DMS79 treated with DMSO at 0.1 percent for 48 hours (cell line): Measurements from ENCODE around the gene UBE2M.
"Not testable (repeated sequence)": the region's sequence is repeated elsewhere in the genome, so short reads cannot be mapped to it uniquely, and the experiment has no call there.

ENCODE experiments used
- DNase-seq: peaks from one replicate; lab custom pipeline; 2025; lab: John Stamatoyannopoulos, UW

The UBE2M gene

GRCh38 chr19:58539169-58539559 is 19.2 kb downstream of the UBE2M start:
- not testable (repeated sequence) for DNase-seq

DNA sequence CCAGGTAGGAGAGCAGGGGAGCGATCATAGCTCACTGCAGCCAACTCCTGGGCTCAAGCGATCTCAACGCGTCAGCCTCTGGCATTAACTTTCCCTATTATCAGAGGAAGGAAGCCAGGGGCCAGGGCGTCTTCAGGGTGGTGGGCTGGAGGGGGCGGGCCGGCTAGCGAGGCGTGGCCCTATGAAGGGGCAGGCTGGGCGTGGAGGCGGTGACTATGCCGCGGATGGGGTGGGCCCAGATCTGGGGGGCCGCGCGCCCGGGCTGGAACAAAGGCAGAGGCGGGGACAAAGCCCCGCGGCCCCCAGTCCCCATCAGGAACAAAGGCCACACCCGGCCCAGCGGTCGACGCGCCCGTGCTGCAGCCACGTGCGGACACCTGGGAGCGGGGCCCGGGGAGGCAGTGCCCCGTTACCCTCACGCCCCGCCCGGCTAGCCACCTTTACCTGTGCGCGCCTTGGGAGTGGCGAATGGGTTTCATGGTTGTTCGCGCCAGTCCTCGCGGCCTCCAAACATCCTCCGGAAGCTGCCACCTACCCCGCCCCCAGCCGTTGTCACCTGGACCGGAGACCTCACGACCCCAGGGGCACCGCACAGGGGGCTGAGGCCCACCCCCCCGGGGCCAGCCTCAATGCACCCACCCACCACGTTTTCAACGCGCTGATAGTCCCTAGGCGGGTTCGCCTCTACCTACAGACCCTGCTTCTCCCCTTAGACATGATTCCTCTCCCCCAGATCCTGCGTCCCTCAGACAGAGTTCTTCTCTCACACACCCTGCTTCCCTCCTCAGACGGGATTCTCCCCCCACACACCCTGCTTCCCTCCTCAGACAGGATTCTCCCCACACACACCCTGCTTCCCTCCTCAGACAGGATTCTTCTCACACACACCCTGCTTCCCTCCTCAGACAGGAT is 19.9 kb downstream of the UBE2M start:
- peak; percentile 68 for DNase-seq

DNA sequence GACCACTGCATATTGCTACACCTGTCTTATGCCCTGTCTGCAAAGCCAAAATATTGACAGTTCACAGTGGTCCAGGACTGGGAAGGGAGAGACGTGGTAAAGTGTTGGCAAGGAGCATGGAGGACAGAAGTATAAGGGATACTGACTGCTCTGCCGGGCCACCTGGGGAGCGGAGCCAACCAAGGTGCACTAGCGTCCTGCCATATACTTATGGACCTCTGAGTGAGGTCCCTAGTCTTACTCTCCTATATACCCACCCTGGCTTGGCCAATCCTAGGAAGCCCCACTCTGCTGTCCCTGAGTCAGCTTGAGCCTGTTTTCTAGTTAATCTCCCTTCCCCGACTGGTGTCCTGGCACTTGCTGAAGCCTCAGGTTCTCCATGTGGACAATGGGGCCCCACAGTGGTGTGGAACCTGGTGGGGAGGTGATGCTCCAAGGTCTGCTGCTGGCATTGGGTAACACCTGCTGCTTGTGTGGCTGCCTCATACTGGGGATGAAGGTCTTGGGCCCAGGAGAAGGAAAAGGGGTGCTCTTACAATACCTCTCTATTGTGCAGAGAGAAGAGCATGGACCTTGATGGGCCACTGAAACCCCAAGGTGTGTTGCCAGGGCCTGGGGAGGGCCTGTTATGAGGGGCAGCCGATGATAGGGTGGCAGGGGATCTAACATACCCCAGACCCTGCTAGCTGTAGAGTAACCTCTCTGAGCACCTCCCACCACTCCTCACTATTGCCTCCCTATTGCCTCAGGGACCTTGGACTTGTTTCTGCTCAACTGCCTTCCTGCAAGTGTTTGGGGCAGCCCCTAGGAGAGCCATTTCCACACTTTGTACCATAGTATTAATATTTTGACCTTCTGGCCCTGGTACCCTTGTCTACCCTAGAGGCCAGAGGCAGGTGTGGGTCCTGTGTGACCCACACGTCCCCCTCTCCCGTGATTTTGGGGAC is 21.3 kb downstream of the UBE2M start:
- DNase-seq = no peak

DNA sequence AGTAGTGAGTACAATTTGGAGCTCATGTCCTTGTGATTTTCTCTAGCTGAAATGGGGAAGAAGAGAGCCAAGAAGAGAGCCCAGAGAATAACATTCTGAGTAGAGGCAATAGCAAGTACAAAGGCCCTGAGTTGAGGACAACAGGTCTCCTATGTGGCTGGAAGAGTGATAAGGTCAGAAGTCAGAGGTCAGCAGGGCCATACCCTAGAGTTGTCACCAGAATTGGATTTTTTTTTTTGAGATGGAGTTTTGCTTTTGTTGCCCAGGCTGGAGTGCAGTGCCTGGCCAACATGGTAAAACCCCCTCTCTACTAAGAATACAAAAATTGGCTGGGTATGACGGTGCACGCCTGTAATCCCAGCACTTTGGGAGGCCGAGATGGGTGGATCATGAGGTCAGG is 22.6 kb downstream of the UBE2M start:
- no peak for DNase-seq

DNA sequence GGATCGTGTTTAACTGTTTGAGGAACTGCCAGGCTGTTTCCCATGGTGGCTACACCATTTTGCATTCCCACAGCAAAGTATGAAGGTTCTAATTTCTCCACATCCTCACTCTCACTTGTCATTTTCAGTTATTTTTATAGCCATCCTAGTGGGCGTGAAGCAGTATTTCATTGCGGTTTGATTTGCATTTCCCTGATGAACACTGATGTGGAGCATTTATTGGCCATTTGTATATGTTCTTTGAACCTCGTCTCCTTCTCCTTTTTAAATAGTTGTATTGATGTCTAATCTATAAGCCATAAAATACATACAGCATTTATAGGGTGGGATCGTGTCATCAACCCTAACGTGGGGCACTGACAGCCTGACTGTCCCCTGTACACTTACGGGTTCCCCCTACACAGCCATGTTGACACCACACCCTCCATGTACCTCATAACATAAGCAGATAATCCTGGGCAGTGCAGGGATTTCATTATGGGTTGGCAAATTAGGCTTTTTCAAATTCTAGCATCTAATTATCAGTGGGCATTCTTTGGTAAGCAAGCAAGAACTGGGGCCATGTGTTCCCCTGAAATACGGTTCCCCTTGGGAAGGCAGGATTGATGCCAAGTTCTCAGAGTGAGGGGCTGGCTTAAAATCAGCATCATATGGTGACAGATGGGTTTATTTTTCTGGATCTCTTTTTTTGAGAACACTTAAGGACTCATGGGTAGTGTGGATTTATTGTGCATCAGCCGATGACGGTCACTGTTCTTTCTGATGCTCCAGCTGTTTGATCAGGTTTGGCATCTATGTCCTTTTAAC is 27.2 kb downstream of the UBE2M start:
- no peak for DNase-seq

DNA sequence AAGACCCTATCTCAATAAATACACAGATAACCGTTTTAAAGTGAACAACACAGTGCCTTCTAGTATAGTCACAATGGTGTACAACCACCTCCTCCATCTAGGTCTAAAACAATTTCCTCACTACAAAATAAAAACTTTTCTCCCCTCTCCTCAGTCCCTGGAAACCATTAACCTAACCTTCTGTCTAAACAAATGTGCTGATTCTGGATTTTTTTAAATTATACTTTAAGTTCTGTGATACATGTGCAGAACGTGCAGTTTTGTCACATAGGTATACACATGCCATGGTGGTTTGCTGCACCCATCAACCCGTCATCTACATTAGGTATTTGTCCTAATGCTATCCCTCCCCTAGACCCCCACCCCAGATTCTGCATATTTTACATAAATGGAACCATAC is 29.0 kb downstream of the UBE2M start:
- no peak for DNase-seq

DNA sequence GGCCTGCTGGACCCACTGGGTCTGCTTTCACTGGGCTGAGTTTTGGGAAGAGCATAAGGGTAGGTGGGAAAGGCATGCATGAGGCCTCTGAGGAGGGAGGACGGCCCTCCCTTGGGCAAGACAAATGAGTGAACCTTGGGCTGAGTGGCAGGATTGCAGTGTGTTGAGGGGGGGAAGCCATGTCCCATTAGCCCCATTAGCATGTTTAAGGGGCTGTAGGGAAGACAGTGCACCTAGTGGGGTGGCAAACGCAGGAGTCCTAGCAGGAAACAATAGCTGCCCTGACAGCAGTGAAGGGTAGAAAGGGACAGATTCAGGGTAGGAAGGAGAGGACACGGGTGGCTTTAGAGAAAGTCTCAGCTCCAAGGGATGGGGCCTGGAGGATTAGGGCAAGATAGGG is 35.7 kb downstream of the UBE2M start:
- DNase-seq = no peak

DNA sequence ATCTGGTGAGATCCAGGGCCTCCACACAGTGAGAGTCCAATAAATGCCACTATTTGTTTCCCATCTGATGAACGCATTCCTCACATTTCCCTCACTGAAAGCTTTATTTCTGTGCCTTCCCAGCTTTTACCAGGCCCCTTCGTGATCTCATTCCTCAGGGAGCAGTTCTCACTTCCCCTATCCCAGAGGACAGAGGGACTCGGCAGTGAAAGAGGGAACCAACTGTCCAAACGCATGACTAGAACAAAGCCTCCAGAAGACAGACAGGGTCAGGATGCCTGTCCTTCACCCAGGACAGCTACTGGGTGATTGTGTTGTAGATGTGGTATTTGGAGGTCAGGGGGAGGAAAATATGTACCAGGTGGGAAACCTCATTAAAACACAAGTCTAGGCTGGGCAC is 36.8 kb downstream of the UBE2M start:
- DNase-seq = no peak

DNA sequence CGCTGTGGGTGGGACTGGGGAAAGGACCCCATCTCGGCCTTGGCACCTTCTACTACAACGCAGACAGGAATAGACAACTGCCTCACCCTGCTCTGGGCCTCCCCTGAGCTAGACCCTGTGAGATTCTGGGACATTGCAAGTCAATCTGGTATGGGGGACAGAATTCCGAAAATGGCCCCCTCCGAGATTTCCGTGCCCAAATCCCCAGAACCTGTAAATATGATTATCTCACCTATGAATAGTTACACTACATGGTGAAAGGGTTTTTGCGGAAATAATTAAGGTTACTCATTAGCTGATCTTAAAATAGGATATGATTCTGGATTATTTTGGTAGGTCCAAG is 38.2 kb downstream of the UBE2M start:
- peak; percentile 49 for DNase-seq

- DNase-seq = peak; percentile 97
Measured at GRCh38 chr19:58519355-58520256, 38.8 kb downstream of the UBE2M start, which contains the start of gene ZBTB45. Gene ZBTB45 (minus strand): TSS chr19:58519810. CDS start chr19:58517673, 2,137 bp downstream.

DNA sequence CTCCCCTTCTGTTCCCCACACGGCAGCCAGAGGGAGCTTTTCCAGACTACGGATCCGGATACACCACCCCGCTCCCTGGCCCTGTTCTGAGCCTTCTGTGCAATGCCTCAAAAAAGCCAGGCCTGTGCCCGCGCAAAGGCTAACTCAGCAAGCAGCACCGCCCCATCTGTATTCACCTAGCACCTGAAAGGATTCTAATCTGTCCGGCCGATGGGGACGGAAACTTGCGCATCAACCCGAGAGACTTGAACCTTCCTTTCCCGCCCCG is 39.4 kb downstream of the UBE2M start:
- peak; percentile 50 for DNase-seq

DNA sequence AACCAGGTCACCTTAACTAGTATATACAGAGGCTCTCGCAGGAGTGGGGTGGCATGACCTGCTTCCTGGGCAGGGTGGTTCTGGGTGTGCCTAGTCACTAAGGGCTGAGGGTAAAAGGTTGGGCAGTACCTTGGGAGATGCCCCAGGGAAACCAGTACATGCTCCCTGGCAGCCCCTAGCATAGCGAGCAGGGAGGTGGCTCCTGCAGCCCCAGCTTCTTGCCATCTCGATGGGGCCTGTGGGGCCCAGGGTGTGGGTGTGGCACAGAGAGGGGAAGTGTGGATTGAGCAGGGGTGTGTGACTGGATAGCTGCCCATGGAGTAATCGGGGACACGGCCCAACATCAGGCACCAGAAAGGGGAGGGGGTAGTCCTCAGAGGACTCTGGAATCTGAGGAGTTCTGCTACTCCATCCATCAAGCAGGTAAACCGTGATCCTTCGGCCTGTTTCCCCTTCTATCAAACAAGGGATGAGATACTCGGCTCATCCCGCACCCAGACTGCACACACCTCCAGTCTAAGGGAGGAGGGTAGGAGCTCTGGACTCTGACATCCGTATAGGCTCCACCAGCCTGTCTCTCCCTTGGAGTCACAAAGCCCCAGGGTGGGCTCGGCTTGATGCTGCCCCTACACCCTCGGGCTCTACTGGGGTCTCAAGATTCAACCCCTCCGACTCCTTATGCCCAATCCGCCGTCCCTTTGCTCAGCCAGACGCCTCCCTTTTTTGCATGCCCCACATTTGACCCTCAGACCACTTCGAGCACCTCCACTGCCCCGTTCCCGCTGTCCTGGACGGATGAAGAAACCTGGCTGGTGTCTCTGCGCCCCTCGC is 39.9 kb downstream of the UBE2M start:
- peak; percentile 16 for DNase-seq

GRCh38 chr19:58516964-58517833 is 41.2 kb downstream of the UBE2M start:
- DNase-seq = no peak

- no peak for DNase-seq
Measured at GRCh38 chr19:58516246-58516836, 42.1 kb downstream of the UBE2M start.

DNA sequence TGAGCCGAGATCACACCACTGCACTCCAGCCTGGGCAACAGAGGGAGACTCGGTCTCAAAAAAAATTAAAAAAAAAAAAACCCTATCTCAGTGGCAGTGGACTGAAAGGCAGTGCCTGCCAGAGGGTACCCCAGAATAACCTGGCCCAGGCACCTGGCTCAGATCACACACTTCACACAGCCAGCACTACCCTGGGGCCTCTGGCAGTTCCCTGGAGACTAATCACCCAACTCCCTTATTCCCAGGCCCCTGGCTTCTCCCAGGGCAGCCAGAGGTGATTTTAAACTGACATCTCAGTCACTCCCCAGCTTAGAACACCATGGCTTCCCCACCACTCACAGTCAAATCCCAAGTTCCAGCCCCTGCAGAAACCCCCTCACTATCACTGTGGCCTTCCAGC is 43.2 kb downstream of the UBE2M start:
- DNase-seq = no peak

GRCh38 chr19:58514564-58515022 is 43.8 kb downstream of the UBE2M start:
- no peak for DNase-seq

GRCh38 chr19:58513694-58514563 is 44.5 kb downstream of the UBE2M start:
- peak; percentile 87 for DNase-seq

GRCh38 chr19:58513213-58513693 is 45.2 kb downstream of the UBE2M start:
- peak; percentile 29 for DNase-seq
